Esophagus muscularis mucosa (tissue), 4 donors: ENCODE measurements around the gene ZBTB37.

Source experiments
- EP300 ChIP-seq: sonication (generic); formaldehyde crosslinking; IDR thresholded peaks from one replicate; pipeline ENCODE4 v1.6.1; 2017; ENCODE audit warnings: antibody characterized with exemption
- POLR2A ChIP-seq: fragments of 450-650 bp; IDR thresholded peaks from one replicate; pipeline ENCODE4 v1.6.1; 2017; ENCODE audit warnings: antibody characterized with exemption, moderate library complexity, mild to moderate bottlenecking, low read depth
- TF ChIP-seq, protein P1 (sequence below), 3 experiments: fragments of 200-600 bp in 2 of 3; fragments of 450-650 bp in 1 of 3; sonication (generic) in 2 of 3; IDR thresholded peaks; one replicate each; pipeline ENCODE4 v1.5.1; 2017 to 2019; ENCODE audit warnings: antibody characterized with exemption in 3 of 3, mild to moderate bottlenecking in 2 of 3, moderate library complexity in 1 of 3

DNA sequence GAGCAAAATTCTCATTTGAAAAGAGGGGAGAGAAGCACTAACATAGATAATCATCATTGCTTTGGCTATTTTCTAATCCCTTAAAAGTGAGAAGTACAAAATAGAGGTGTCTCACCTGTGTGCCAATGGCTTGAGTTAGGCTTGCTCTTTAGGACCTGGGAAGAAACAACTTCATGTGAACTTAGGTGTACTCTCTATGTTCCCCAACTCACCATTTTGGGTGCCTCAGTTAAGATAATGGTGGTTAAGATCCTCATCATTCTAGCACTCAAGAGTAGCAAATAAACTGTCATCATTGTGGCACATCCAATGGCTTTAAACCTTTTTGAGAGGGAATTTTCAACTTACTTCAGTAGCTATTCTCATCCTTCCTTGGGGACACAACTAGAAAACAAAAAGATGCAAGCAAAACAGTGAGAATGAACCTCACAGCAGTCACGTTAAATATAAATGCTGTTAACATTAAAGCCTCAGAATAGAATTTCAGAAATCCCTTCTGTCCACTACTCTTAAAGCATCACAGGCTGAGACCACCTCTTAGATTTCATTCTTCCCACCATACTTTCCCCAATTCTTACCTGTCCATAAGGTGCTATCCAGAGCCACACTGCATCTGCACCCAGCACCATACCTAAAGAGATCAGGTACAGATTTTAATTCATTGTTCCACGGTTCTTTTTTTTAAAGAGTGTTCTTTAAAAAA, 1.6 kb upstream of the ZBTB37 start:
- TF ChIP-seq EP300 (no peak), POLR2A (no peak)
- TF ChIP-seq, protein P1, sequence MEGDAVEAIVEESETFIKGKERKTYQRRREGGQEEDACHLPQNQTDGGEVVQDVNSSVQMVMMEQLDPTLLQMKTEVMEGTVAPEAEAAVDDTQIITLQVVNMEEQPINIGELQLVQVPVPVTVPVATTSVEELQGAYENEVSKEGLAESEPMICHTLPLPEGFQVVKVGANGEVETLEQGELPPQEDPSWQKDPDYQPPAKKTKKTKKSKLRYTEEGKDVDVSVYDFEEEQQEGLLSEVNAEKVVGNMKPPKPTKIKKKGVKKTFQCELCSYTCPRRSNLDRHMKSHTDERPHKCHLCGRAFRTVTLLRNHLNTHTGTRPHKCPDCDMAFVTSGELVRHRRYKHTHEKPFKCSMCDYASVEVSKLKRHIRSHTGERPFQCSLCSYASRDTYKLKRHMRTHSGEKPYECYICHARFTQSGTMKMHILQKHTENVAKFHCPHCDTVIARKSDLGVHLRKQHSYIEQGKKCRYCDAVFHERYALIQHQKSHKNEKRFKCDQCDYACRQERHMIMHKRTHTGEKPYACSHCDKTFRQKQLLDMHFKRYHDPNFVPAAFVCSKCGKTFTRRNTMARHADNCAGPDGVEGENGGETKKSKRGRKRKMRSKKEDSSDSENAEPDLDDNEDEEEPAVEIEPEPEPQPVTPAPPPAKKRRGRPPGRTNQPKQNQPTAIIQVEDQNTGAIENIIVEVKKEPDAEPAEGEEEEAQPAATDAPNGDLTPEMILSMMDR (IDR thresholded peaks at IDR 0.05) = no peak
